HepG2 (cell line): Measurements from ENCODE around the gene MTTP. TPM values are rescaled to one million over a fixed set of nuclear protein-coding genes. Genes with fewer than 3 reads are reported as not detected.
A peak's percentile ranks its signal among the peaks of the same experiment; 100 is the strongest.

Experiments
- ATAC-seq: fragments of 200-7000 bp; cut with Tn5 transposase; 3 replicates; pipeline ENCODE4 v1.9.1; 2020; ENCODE audit warnings: mild to moderate bottlenecking, moderate library complexity
- BruUV-seq: library from RNA; stranded (reverse); fragments of 400-500 nt; replicated peaks from 2 replicates; lab custom pipeline; 2021; lab: Mats Ljungman, UMichigan
- CTCF ChIA-PET: fragments of 300-600 bp; formaldehyde crosslinking; extraction: SDS; loops from one replicate; lab custom pipeline; 2021; ENCODE audit warnings: low total read pairs, inconsistent platforms, low intra/inter-chr PET ratio; lab: Yijun Ruan, JAX
- POLR2A ChIA-PET: fragments of 350-600 bp; sonication (Branson Sonifier 250); formaldehyde crosslinking; loops from one replicate; lab custom pipeline; 2020; ENCODE audit warnings: antibody characterized with exemption, inconsistent platforms; lab: Yijun Ruan, JAX
- DNase-seq: peaks from one replicate; pipeline ENCODE4 v3.0.0-alpha.2; 2015; ENCODE audit warnings: low spot score
- FAIRE-seq: peaks from 3 replicates; lab custom pipeline; 2011; peaks lifted over from hg19 to GRCh38; lab: Jason Lieb, UNC
- H2AFZ ChIP-seq: one replicate; pipeline ENCODE4 v1.6.1; 2011; ENCODE audit warnings: low read length, inconsistent platforms
- H3K27ac ChIP-seq: fragments of 300-600 bp; 3 replicates; pipeline ENCODE4 v1.8.0; 2011; ENCODE audit warnings: mixed run types, mild to moderate bottlenecking, mixed read lengths, low read length, inconsistent platforms; ENCODE audit not compliant: insufficient read depth; ENCODE audit errors: extremely low read length
- H3K27me3 ChIP-seq, 2 experiments: fragments of 200-600 bp in 1 of 2; 2 replicates in 1 of 2; 3 replicates in 1 of 2; pipeline versions ENCODE4 v1.6.0 to v1.8.0; 2011; ENCODE audit warnings: low read length in 2 of 2, mild to moderate bottlenecking in 2 of 2, moderate library complexity in 2 of 2, inconsistent platforms in 1 of 2; ENCODE audit not compliant: insufficient read depth in 2 of 2, control insufficient read depth in 1 of 2
- H3K36me3 ChIP-seq, 2 experiments: fragments of 200-600 bp in 1 of 2; replicated peaks in 1 of 2; 2 replicates in 1 of 2; 3 replicates in 1 of 2; pipeline versions ENCODE4 v1.5.1 to v1.8.0; 2011; ENCODE audit warnings: low read length in 2 of 2, inconsistent platforms in 1 of 2; ENCODE audit not compliant: insufficient read depth in 2 of 2, control insufficient read depth in 1 of 2
- H3K4me1 ChIP-seq: 2 replicates; pipeline ENCODE4 v1.5.1; 2012; ENCODE audit warnings: low read length, inconsistent platforms; ENCODE audit not compliant: insufficient read depth
- H3K4me2 ChIP-seq: 2 replicates; pipeline ENCODE4 v1.6.0; 2011; ENCODE audit warnings: low read depth, low read length, inconsistent platforms
- H3K4me3 ChIP-seq, 3 experiments: fragments of 200-600 bp in 1 of 3; sonication (generic), shearing (Covaris generic) in 1 of 3; replicated peaks in 1 of 3; 2 replicates each; pipeline ENCODE4 v1.5.1; 2011 to 2016; ENCODE audit warnings: low read length in 3 of 3, inconsistent platforms in 2 of 3, low read depth in 2 of 3, mild to moderate bottlenecking in 2 of 3, control low read depth in 1 of 3, mixed read lengths in 1 of 3; ENCODE audit not compliant: insufficient read depth in 1 of 3
- H3K79me2 ChIP-seq: one replicate; pipeline ENCODE4 v1.6.1; 2011; ENCODE audit warnings: low read length, inconsistent platforms; ENCODE audit not compliant: insufficient read depth
- H3K9ac ChIP-seq: 2 replicates; pipeline ENCODE4 v1.6.0; 2011; ENCODE audit warnings: mild to moderate bottlenecking, low read depth, low read length, inconsistent platforms; ENCODE audit not compliant: insufficient read depth
- H3K9me3 ChIP-seq: 2 replicates; pipeline ENCODE4 v1.5.1; 2012; ENCODE audit warnings: mild to moderate bottlenecking, low read length
- H4K20me1 ChIP-seq: 2 replicates; pipeline ENCODE4 v1.6.0; 2011; ENCODE audit warnings: inconsistent platforms, mild to moderate bottlenecking, low read length, moderate library complexity; ENCODE audit not compliant: insufficient read depth
- ATF7 ChIP-seq, 2 experiments: fragments of 450-650 bp in 1 of 2; sonication (generic) in 1 of 2; formaldehyde crosslinking in 1 of 2; IDR thresholded peaks; 2 replicates each; pipeline versions ENCODE4 v1.4.0 to v1.6.1; 2016 to 2020; ENCODE audit warnings: antibody characterized with exemption in 1 of 2, mild to moderate bottlenecking in 1 of 2, missing genetic modification reagents in 1 of 2
- CENPBD1 ChIP-seq: sonication (generic); formaldehyde crosslinking; IDR thresholded peaks from 2 replicates; pipeline ENCODE4 v1.8.0; 2022; ENCODE audit warnings: missing genetic modification reagents, low read depth, mild to moderate bottlenecking, borderline replicate concordance
- ELF4 ChIP-seq: sonication (generic); formaldehyde crosslinking; IDR thresholded peaks from 2 replicates; pipeline ENCODE4 v1.5.0; 2020; ENCODE audit warnings: missing genetic modification reagents, mild to moderate bottlenecking, moderate library complexity, borderline replicate concordance
- FOXC1 ChIP-seq: sonication (generic); formaldehyde crosslinking; IDR thresholded peaks from 2 replicates; pipeline ENCODE4 v1.8.0; 2022; ENCODE audit warnings: mild to moderate bottlenecking, missing genetic modification reagents, borderline replicate concordance
- GLI4 ChIP-seq: sonication (generic); formaldehyde crosslinking; IDR thresholded peaks from 2 replicates; pipeline ENCODE4 v1.5.1; 2020; ENCODE audit warnings: missing genetic modification reagents, mild to moderate bottlenecking, moderate library complexity, borderline replicate concordance
- HNRNPLL ChIP-seq: fragments of 200-400 bp; formaldehyde crosslinking; IDR thresholded peaks from 2 replicates; pipeline ENCODE4 v1.6.1; 2017; ENCODE audit warnings: mild to moderate bottlenecking, low read depth, low read length; ENCODE audit not compliant: poor library complexity, severe bottlenecking
- MZF1 ChIP-seq: sonication (generic); formaldehyde crosslinking; IDR thresholded peaks from 2 replicates; pipeline ENCODE4 v1.8.1; 2023; ENCODE audit warnings: mild to moderate bottlenecking, missing genetic modification reagents, borderline replicate concordance
- NONO ChIP-seq, 2 experiments: fragments of 450-650 bp in 1 of 2; sonication (generic) in 1 of 2; formaldehyde crosslinking in 1 of 2; IDR thresholded peaks in 1 of 2; conservative IDR thresholded peaks in 1 of 2; 2 replicates each; pipeline versions ENCODE4 v1.6.1 to v1.8.0; 2017 to 2022; ENCODE audit warnings: mild to moderate bottlenecking in 1 of 2, missing genetic modification reagents in 1 of 2, moderate library complexity in 1 of 2
- PCBP2 ChIP-seq: fragments of 200-400 bp; formaldehyde crosslinking; optimal IDR thresholded peaks from 2 replicates; pipeline ENCODE3; 2018; ENCODE audit warnings: low read length, low read depth; ENCODE audit not compliant: poor library complexity, severe bottlenecking
- POLR2G ChIP-seq: fragments of 200-400 bp; formaldehyde crosslinking; IDR thresholded peaks from 2 replicates; pipeline ENCODE4 v1.6.1; 2018; ENCODE audit warnings: mild to moderate bottlenecking, low read depth, low read length, moderate library complexity
- SMAD3 ChIP-seq: sonication (generic); formaldehyde crosslinking; IDR thresholded peaks from 2 replicates; pipeline ENCODE4 v1.4.0; 2020; ENCODE audit warnings: missing genetic modification reagents
- SOX13 ChIP-seq, 3 experiments: fragments of 450-650 bp in 1 of 3; sonication (generic) in 1 of 3; formaldehyde crosslinking in 1 of 3; IDR thresholded peaks in 2 of 3; conservative IDR thresholded peaks in 1 of 3; 2 replicates each; pipeline versions ENCODE4 v1.5.0 to v1.6.1; 2016 to 2020; ENCODE audit warnings: antibody characterized with exemption in 1 of 3, mild to moderate bottlenecking in 1 of 3, missing compliant biosample characterization in 1 of 3, missing genetic modification reagents in 1 of 3, moderate library complexity in 1 of 3
- SOX5 ChIP-seq: IDR thresholded peaks from 2 replicates; pipeline ENCODE4 v1.6.1; 2016; ENCODE audit warnings: borderline replicate concordance
- ZFY ChIP-seq: sonication (generic); formaldehyde crosslinking; IDR thresholded peaks from 2 replicates; pipeline ENCODE4 v1.4.0; 2020; ENCODE audit warnings: missing genetic modification reagents
- ZNF143 ChIP-seq: sonication (generic); formaldehyde crosslinking; IDR thresholded peaks from 2 replicates; pipeline ENCODE4 v1.4.0; 2020; ENCODE audit warnings: missing genetic modification reagents
- ZNF3 ChIP-seq: IDR thresholded peaks from 2 replicates; pipeline ENCODE4 v1.7.0; 2017; ENCODE audit warnings: inconsistent platforms
- ZNF547 ChIP-seq: sonication (generic); formaldehyde crosslinking; IDR thresholded peaks from 2 replicates; pipeline ENCODE4 v1.5.1; 2020; ENCODE audit warnings: mild to moderate bottlenecking, missing genetic modification reagents
- ZNF552 ChIP-seq: sonication (generic); formaldehyde crosslinking; IDR thresholded peaks from 2 replicates; pipeline ENCODE4 v1.9.0; 2022; ENCODE audit warnings: missing genetic modification reagents, mild to moderate bottlenecking, borderline replicate concordance
- WGBS: methylation state at CpG from one replicate; pipeline ENCODE4 v1.1.6; 2017; ENCODE audit warnings: low lambda C conversion rate; 5-methylcytosine and 5-hydroxymethylcytosine counted together
- in situ Hi-C: cut with HindIII; loops from 2 replicates; pipeline ENCODE4 v1.10.0; 2017; ENCODE audit warnings: low pct_unique_long_range_greater_than_20kb; ENCODE audit not compliant: extremely low pct_ligation_motif_present
- intact Hi-C: fragments of 100-400 bp; cut with micrococcal nuclease; formaldehyde crosslinking; loops from one replicate; pipeline ENCODE4 v1.10.0; 2022; ENCODE audit not compliant: unreplicated experiment
- polyA plus RNA-seq, 8 experiments: library from polyadenylated mRNA; depleted of rRNA in 3 of 8; stranded (reverse) in 7 of 8; unstranded in 1 of 8; fragments of >200 nt; fragmentation: Illumina TruSeq in 4 of 8; extraction: Trizol in 4 of 8; gene quantifications; 2 replicates each; pipeline versions ENCODE4 v1.2.1 to v1.2.3, GENCODE V29; 2011 to 2016; ENCODE audit warnings: low read depth in 4 of 8, missing spikeins in 1 of 8, mixed read lengths in 1 of 8; ENCODE audit not compliant: insufficient read depth in 1 of 8
- total RNA-seq, 5 experiments: library from RNA; depleted of rRNA; stranded (reverse); fragments of >200 nt; fragmentation: Illumina TruSeq; extraction: Trizol; gene quantifications; 2 replicates each; pipeline ENCODE4 v1.2.3, GENCODE V29; 2016; ENCODE audit warnings: low read depth in 1 of 5
- TF ChIP-seq, protein P1 (sequence below): IDR thresholded peaks from 2 replicates; pipeline ENCODE4 v1.6.1; 2012; ENCODE audit warnings: inconsistent platforms

The MTTP gene
- total and polyA plus RNA-seq, 2 of the 13 experiments (the other 11 are each of a cell fraction or from before 2014, with no cell fraction given): 84.7 to 102 TPM

DNA sequence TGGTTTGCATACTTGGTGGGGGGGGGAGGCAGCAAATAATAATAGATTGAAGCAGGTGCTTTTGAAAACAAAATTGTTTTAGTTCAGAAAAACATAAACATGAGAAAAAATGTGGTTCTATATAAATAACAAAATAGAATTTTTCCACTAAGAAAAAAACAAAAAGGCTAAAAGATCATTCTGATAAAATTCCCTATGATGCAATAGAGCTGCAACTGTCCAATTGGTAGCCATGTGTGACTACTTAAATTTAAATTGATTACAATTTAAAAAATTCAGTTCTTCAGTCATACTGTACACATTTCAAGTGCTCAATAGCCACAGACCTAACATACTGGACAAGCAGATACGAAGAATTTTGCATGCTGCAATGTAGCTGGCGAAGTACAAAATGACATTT lies 21.8 kb upstream of the MTTP start (continued):
- no peak for TF ChIP-seq SOX13 (IDR thresholded peaks at IDR 0.05)
- no peak for TF ChIP-seq SOX13 (CRISPR knock-in tag; conservative IDR thresholded peaks at IDR 0.05 in 1 of 2, IDR thresholded peaks at IDR 0.05 in 1 of 2)

GRCh38 chr4:99563310-99564186 lies 11.1 kb upstream of the MTTP start, which contains the start of gene TRMT10A:
TRMT10A (minus strand) TSS chr4:99564039; CDS start chr4:99559338, 4,701 bp downstream.
- Histone ChIP-seq H3K27me3 (no peaks in the 10 kb centered on the region), H3K27ac (peak within 1 kb of the TSS; percentile 92), H3K4me3 (peak within 1 kb of the TSS; percentile 81 to 85 (median 84)), H4K20me1 (no peaks in the 10 kb centered on the region), H3K9me3 (no peaks in the 10 kb centered on the region), H3K36me3 (no peaks in the 10 kb centered on the region), H3K79me2 (no peaks in the 10 kb centered on the region), H3K4me1 (peaks cover 7% of the 10 kb centered on the region; the same call in 1 of the 2 replicates), H3K4me2 (peak within 1 kb of the TSS; percentile 66), H2AFZ (peak within 1 kb of the TSS; percentile 90), H3K9ac (peak within 1 kb of the TSS; percentile 87)
- DNase-seq (peak; percentile 96), ATAC-seq (peak; percentile 96), FAIRE-seq (peak; percentile 85)
- 2% methylated on average over 23 of the region's 48 CpGs for WGBS
- intact Hi-C loops (loop anchor here (1.0 to 5.0 kb wide), 3 partner anchors 11 to 635 kb away; partner anchors contain the start of genes EIF4E and MTTP), in situ Hi-C loops (loop anchor here (5.0 to 10.0 kb wide), 3 partner anchors 244 to 384 kb away; partner anchors contain the start of gene DNAJB14)
- ChIA-PET CTCF (interaction anchor here (1.5 kb wide), 1 partner anchor 245 kb away, joined by 5 read pairs; no protein-coding TSS in a partner anchor), POLR2A (interaction anchor here (0.6 to 2.2 kb wide), 15 partner anchors 10 to 1302 kb away, joined by 3 to 44 read pairs (median 4); partner anchors contain the start of genes ADH4, ADH5, DNAJB14 and H2AZ1)
- no TSS peak for BruUV-seq
- peak; percentile 93 for TF ChIP-seq ZFY (CRISPR knock-in tag)
- TF ChIP-seq SMAD3: peak; percentile 50
- peak; percentile 93 for TF ChIP-seq POLR2G
- no peak for TF ChIP-seq NONO (IDR thresholded peaks at IDR 0.05)
- peak; percentile 65; the same call in 1 of the 2 replicates for TF ChIP-seq NONO (CRISPR knock-in tag; conservative IDR thresholded peaks at IDR 0.05)
- TF ChIP-seq PCBP2: no peak
- TF ChIP-seq, protein P1, sequence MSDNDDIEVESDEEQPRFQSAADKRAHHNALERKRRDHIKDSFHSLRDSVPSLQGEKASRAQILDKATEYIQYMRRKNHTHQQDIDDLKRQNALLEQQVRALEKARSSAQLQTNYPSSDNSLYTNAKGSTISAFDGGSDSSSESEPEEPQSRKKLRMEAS: peak; percentile 84
- TF ChIP-seq SOX5 (CRISPR knock-in tag): peak; percentile 57
- peak; percentile 92 for TF ChIP-seq ZNF143 (CRISPR knock-in tag)
- TF ChIP-seq FOXC1 (CRISPR knock-in tag): no peak
- TF ChIP-seq ELF4: no peak; the same call in 1 of the 2 replicates
- no peak for TF ChIP-seq CENPBD1 (CRISPR knock-in tag)
- no peak for TF ChIP-seq ZNF3 (CRISPR knock-in tag)
- peak; percentile 94 for TF ChIP-seq ATF7 (IDR thresholded peaks at IDR 0.05)
- TF ChIP-seq ATF7 (CRISPR knock-in tag; IDR thresholded peaks at IDR 0.05): 0 out of 2 replicates have a peak, but pooled peaks have one; percentile 57
- TF ChIP-seq MZF1 (CRISPR knock-in tag): no peak
- peak; percentile 98 for TF ChIP-seq HNRNPLL
- TF ChIP-seq GLI4 (CRISPR knock-in tag): no peak
- TF ChIP-seq ZNF547 (CRISPR knock-in tag): 0 out of 2 replicates have a peak, but pooled peaks have one; percentile 11
- no peak; the same call in 1 of the 2 replicates for TF ChIP-seq ZNF552 (CRISPR knock-in tag)
